Measurements from ENCODE around the gene VEZT. TPM values are rescaled to one million over a fixed set of nuclear protein-coding genes. Genes with fewer than 3 reads are reported as not detected.

VEZT gene
- total and polyA plus RNA-seq, 10 of the 15 experiments (the other 5 are each of a cell fraction or from before 2014, with no cell fraction given), result 32.8 to 134 (median 66.2) TPM

DNA sequence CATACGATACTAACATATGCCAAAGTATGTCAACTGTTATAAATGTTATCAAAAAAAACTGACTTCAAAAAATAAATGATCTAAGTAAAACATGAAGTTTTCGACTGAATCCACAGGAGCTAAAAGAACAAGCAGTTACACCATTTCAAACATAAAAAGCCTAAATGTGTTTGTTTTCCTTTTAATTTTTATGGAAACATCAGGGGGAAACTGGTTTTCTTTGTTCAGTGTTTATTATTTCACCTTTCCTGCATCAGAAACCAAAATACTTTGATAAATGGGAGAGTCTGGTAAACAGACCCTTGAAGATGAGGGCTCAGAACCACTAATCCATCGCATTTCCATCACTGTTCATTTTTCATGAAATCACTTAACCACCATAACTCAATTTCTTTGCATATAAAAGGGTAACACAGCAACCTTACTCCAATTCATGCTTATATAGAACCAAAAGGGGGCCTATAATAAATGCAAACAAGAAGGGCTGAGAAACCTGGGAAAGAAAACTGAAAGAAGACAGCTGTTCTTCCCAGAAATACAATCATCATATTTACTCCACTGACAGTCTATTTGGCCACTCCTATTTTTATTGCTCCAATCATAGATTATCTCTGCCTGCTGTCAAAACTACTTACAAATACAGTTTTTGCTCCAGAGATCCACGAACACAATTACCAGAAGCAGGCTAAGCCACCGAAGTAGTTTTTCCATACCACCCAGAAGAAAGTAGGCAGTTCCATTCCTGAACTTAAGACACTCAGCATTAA is 17.3 kb upstream of the VEZT start:
- WGBS (ENCODE audit: insufficient coverage, insufficient replicate concordance, low lambda C conversion rate, missing lambda C conversion rate), result 29% methylated on average over 5 of the region's 5 CpGs
- intact Hi-C loops (cut with micrococcal nuclease; ENCODE audit: unreplicated experiment) (loop anchor here (2.0 kb wide), 1 partner anchor 16 kb away; the partner anchor contains the start of genes FGD6 and VEZT), in situ Hi-C loops (cut with MboI) (no loop called here)
- ATAC-seq (no peak), DNase-seq (ENCODE audit: low read depth, low spot score) (no peak), FAIRE-seq (no peak)
- no peak overlapping the region for H2AFZ ChIP-seq (ENCODE audit: control insufficient read depth, low read depth, low read length)
- H3K9me3 ChIP-seq (replicated peaks; ENCODE audit: control insufficient read depth, insufficient read depth, low read length), result no peaks in the 10 kb centered on the region; the same call in 1 of the 3 replicates
- H3K27ac ChIP-seq (ENCODE audit: control insufficient read depth, insufficient read depth), result peak overlapping the region; percentile 87
- POLR2A ChIA-PET, result interaction anchor here (0.7 to 4.5 kb wide), 6 partner anchors 10 to 560 kb away, joined by 3 to 21 read pairs (median 5); partner anchors contain the start of genes FGD6 and VEZT
- CTCF ChIA-PET, result interaction anchor here (0.6 to 2.5 kb wide), 7 partner anchors 12 to 334 kb away, joined by 3 to 7 read pairs (median 4); partner anchors contain the start of genes FGD6 and VEZT
- H3K79me2 ChIP-seq (ENCODE audit: control insufficient read depth, insufficient read depth, low read length), result peaks cover 8% of the 10 kb centered on the region
- H3K4me2 ChIP-seq (ENCODE audit: control insufficient read depth, insufficient read depth), result peak overlapping the region; percentile 53
- H3K27me3 ChIP-seq (replicated peaks in 1 of 2; ENCODE audit: control insufficient read depth in 2 of 2, insufficient read depth in 2 of 2, low read length in 1 of 2), result no peaks in the 10 kb centered on the region
- H3K9ac ChIP-seq (ENCODE audit: control insufficient read depth, insufficient read depth, low read length), result no peak overlapping the region
- no peaks in the 10 kb centered on the region for H3K36me3 ChIP-seq (ENCODE audit: control insufficient read depth in 2 of 2, insufficient read depth in 2 of 2, low read length in 1 of 2)
- BruUV-seq (replicated peaks), result no TSS peak
- SMC1A ChIA-PET (ENCODE audit: uncharacterized antibody, unreplicated experiment), result interaction anchor here (0.6 to 6.2 kb wide), 10 partner anchors 9 to 798 kb away, joined by 3 to 43 read pairs (median 3); partner anchors contain the start of genes FGD6 and VEZT
- no peak for TF ChIP-seq ZNF207 (IDR thresholded peaks at IDR 0.05; ENCODE audit: borderline replicate concordance)
- no peak for TF ChIP-seq SUPT20H (IDR thresholded peaks at IDR 0.05; ENCODE audit: borderline replicate concordance, control insufficient read depth, low read depth, low read length)
- no peak for TF ChIP-seq NFYB (IDR thresholded peaks at IDR 0.05; ENCODE audit: insufficient read depth, low read depth, low read length)
- no peak for TF ChIP-seq BMI1 (IDR thresholded peaks at IDR 0.05; ENCODE audit: borderline replicate concordance)
- no peak for TF ChIP-seq ASH2L (IDR thresholded peaks at IDR 0.05; ENCODE audit: borderline replicate concordance, low read depth)
- TF ChIP-seq CREM (IDR thresholded peaks at IDR 0.05; ENCODE audit: low read depth), result no peak
- TF ChIP-seq STAT3 (IDR thresholded peaks at IDR 0.05; ENCODE audit: low read depth, low read length), result no peak
- TF ChIP-seq MEF2A (IDR thresholded peaks at IDR 0.05; ENCODE audit: insufficient read depth, low read depth, low read length), result no peak
- no peak for TF ChIP-seq HDAC6 (IDR thresholded peaks at IDR 0.05; ENCODE audit: unreplicated experiment)
- no peak for TF ChIP-seq IKZF2 (IDR thresholded peaks at IDR 0.05)
- TF ChIP-seq, protein P1, sequence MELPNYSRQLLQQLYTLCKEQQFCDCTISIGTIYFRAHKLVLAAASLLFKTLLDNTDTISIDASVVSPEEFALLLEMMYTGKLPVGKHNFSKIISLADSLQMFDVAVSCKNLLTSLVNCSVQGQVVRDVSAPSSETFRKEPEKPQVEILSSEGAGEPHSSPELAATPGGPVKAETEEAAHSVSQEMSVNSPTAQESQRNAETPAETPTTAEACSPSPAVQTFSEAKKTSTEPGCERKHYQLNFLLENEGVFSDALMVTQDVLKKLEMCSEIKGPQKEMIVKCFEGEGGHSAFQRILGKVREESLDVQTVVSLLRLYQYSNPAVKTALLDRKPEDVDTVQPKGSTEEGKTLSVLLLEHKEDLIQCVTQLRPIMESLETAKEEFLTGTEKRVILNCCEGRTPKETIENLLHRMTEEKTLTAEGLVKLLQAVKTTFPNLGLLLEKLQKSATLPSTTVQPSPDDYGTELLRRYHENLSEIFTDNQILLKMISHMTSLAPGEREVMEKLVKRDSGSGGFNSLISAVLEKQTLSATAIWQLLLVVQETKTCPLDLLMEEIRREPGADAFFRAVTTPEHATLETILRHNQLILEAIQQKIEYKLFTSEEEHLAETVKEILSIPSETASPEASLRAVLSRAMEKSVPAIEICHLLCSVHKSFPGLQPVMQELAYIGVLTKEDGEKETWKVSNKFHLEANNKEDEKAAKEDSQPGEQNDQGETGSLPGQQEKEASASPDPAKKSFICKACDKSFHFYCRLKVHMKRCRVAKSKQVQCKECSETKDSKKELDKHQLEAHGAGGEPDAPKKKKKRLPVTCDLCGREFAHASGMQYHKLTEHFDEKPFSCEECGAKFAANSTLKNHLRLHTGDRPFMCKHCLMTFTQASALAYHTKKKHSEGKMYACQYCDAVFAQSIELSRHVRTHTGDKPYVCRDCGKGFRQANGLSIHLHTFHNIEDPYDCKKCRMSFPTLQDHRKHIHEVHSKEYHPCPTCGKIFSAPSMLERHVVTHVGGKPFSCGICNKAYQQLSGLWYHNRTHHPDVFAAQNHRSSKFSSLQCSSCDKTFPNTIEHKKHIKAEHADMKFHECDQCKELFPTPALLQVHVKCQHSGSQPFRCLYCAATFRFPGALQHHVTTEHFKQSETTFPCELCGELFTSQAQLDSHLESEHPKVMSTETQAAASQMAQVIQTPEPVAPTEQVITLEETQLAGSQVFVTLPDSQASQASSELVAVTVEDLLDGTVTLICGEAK (IDR thresholded peaks at IDR 0.05; ENCODE audit: borderline replicate concordance), result no peak
- no peak for TF ChIP-seq RB1 (IDR thresholded peaks at IDR 0.05; ENCODE audit: borderline replicate concordance)
- TF ChIP-seq SUZ12 (IDR thresholded peaks at IDR 0.05; ENCODE audit: unreplicated experiment), result no peak
- TF ChIP-seq, protein P2, sequence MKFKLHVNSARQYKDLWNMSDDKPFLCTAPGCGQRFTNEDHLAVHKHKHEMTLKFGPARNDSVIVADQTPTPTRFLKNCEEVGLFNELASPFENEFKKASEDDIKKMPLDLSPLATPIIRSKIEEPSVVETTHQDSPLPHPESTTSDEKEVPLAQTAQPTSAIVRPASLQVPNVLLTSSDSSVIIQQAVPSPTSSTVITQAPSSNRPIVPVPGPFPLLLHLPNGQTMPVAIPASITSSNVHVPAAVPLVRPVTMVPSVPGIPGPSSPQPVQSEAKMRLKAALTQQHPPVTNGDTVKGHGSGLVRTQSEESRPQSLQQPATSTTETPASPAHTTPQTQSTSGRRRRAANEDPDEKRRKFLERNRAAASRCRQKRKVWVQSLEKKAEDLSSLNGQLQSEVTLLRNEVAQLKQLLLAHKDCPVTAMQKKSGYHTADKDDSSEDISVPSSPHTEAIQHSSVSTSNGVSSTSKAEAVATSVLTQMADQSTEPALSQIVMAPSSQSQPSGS (IDR thresholded peaks at IDR 0.05; ENCODE audit: low read length), result no peak
- H3K4me3 ChIP-seq, result no peak overlapping the region
- RAD21 ChIA-PET (ENCODE audit: unreplicated experiment), result interaction anchor here (0.8 to 5.2 kb wide), 7 partner anchors 10 to 273 kb away, joined by 3 to 38 read pairs (median 3); partner anchors contain the start of genes FGD6, METAP2 and VEZT
- no peaks in the 10 kb centered on the region for H4K20me1 ChIP-seq (ENCODE audit: control insufficient read depth, insufficient read depth)
- peaks cover 44% of the 10 kb centered on the region for H3K4me1 ChIP-seq (ENCODE audit: control insufficient read depth, insufficient read depth, low read length)
